ENCODE data around the gene RNF17.

The RNF17 gene

DNA sequence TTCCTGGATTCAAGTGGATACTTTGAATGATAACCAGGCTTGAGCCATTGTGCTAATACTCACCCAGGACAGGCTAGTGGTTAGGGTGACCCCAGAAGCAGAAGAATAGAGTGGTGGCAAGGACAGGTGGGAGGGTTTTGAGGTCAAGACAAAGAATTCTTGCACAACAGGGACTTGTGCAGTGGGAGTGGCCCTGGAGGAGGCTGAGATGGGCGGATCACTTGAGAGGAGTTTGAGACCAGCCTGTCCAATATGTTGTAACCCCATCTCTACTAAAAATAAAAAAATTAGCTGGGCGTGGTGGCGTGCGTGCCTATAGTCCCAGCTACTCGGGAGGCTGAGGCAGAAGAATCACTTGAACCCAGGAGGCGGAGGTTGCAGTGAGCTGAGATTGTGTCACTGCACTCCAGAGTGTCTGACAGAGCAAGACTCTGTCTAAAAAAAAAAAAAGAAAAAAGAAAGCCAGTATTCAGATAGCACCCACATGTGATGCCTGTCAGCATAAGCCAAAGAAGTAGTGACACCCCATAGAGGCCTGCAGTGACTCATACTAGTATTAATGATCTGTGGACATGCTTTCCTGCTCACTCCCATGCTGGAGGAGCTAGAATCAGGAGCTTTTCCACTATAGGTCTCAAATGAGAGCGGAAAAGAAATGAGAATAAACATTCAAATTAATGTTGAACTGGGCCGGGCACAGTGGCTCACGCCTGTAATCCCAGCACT is 78.7 kb downstream of the RNF17 start:
- FAIRE-seq: no peak
- peak; percentile 45 for DNase-seq (ENCODE audit: insufficient read length, low spot score)

DNA sequence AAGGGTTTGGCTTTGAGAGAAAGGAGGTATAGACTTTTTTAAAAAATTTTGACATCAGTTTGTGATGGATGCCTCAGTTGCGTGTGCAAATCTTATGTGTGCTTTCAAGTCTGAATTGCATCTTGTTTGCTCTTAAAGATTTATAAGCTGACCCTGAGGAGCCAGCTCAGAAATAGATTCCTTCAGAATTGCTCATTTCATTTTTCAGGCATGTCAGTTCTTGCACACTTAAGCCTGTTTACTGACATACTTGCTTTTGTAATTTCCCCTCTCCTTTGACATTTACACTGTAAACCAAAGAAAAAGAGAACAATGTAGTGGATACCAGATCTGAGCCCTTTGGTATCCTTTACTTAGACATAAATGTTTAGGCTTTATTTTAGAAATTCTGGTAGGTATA is 87.6 kb downstream of the RNF17 start:
- FAIRE-seq (no peak), DNase-seq (ENCODE audit: insufficient read length, low spot score) (peak; percentile 35)

DNA sequence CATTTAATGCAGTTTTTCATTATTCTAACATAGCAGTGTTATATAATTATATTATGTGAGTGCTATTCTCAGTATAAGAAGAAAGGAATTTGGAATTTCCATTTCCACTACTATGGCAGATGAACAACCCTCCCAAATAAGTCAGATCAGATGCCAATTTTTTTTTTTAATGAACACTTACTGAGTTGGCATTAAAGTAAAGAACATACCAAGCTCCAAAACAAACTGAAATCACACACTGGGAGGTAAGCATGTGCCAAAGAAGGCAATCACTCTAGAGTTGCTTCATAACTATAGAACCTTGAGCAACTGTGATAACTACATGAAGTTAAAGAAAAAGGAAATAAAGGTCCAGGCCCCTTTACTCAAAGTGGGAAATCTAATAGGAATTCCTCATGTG is 90.3 kb downstream of the RNF17 start:
- no peak for FAIRE-seq

DNA sequence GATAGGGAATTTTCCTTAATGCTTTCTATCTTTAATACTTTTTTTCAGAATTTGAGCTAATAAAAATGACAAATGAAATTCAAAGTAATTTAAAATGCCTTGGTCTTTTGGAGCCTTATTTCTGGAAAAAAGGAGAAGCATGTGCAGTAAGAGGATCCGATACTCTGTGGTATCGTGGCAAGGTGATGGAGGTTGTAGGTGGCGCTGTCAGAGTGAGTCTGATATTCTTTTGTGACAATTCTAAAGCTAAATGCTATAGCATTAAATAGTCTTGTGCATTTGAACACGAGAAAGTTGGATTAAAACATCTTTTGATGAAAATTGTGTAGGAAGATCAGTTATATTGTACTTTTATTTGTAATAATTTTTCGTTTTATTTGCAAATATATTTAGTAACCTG is 95.0 kb downstream of the RNF17 start:
- no peak for DNase-seq (ENCODE audit: insufficient read length, low spot score)
- FAIRE-seq: no peak

More for the DNA sequence above, 90.3 kb downstream of the RNF17 start:
- DNase-seq (ENCODE audit: insufficient read length, low spot score): no peak

DNA sequence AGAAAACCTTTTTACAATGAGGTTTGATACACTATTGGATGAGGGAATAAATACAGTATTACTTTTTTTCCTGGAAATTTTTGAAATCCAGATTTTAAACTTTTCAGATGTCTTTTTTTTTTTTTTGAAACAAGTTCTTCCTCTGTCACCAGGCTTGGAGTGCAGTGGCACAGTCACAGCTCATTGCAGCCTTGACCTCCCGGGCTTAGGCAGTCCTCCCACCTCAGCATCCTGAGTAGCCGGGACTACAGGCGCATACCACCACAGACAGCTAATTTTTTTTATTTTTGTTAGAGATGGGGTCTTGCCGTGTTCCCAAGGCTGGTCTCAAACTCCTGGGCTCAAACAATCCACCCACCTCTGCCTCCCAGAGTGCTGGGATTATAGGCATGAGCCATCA is 96.8 kb downstream of the RNF17 start:
- no peak for DNase-seq (ENCODE audit: insufficient read length, low spot score)
- no peak for FAIRE-seq

DNA sequence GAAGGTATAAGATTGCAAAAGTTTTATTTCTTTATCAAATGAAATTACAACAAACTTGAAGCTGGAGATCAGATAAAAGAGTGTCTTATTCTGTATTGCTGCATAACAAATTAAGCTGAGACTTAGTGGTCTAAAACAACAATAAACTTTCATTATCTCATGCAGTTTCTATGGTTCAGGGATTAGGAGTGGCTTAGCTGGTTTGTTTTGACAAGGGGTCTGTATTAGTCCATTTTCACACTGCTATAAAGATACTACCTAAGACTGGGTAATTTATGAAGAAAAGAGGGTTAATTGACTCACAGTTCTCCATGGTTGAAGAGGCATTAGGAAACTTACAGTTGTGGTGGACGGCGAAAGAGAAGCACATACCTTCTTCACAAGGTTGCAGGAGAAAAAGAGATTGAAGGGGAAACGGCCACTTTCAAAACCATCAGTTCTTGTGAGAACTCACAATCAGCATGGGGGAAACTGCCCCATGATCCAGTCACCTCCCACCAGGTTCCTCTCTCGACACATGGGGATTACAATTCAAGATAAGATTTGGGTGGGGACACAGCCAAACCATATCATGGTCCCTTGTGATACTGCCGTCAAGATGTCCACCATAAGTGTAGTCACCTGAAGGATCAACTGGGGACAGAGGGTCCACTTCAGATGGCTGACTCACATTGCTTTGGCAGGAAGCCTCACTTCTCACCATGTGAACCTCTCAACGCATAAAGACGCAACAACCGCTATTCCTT is 97.8 kb downstream of the RNF17 start:
- FAIRE-seq (no peak), DNase-seq (ENCODE audit: insufficient read length, low spot score) (no peak)

DNA sequence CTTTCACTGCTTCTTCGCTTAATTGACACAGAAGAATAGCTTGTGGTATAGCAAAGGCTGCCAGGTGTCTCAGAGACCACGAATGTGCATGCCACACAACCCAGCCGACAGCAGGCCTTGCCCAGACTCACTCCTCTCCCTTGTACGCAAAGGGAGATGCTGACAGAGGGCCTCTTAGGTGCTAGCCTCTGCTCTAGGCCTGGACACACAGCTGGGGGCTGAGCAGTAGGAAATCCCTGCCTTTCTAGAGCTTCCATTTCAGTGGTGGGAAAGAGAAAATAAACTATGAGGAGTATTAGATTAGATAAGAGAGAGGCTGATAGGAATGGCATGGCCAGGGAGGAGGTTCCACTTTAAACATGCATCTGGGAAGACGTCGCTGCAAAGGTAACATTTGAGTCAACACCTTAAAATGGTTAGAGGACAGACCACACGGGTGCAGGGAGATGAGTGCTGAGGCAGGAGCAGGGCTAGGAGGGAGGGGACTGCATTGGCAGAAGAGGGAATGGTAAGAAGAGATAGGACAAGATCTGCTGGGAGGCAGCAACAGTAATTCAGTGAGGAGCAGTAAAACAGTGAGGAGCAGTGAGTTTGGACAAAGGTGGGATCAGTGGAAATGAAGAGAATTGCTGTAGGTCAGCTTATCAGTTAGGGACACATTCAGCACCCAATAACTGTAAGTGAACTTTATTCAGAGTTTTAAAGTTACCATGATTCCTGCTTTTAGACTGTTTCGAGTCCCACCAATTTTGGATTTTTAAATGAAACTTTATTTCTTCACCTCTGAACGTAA is 100.0 kb downstream of the RNF17 start:
- no peak for DNase-seq (ENCODE audit: insufficient read length, low spot score)
- no peak for FAIRE-seq

DNA sequence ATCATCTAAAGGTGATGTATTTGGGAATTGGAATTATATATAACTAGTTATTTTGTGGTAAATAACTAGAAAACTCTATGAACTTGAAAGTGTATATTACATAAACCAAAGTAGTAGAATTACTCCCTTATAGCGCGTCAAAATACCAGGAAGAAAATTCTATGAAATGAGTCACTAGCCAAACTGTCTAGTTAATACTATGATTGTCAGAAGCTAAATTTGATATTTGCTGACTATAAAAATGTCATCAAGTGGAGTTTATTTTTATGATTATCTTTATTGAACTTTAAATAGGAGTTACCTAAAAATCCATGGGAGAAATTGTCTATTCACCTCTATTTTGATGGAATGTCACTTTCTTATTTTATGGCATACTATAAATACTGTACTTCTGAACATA is 100.6 kb downstream of the RNF17 start:
- no peak for FAIRE-seq
- DNase-seq (ENCODE audit: insufficient read length, low spot score): no peak

DNA sequence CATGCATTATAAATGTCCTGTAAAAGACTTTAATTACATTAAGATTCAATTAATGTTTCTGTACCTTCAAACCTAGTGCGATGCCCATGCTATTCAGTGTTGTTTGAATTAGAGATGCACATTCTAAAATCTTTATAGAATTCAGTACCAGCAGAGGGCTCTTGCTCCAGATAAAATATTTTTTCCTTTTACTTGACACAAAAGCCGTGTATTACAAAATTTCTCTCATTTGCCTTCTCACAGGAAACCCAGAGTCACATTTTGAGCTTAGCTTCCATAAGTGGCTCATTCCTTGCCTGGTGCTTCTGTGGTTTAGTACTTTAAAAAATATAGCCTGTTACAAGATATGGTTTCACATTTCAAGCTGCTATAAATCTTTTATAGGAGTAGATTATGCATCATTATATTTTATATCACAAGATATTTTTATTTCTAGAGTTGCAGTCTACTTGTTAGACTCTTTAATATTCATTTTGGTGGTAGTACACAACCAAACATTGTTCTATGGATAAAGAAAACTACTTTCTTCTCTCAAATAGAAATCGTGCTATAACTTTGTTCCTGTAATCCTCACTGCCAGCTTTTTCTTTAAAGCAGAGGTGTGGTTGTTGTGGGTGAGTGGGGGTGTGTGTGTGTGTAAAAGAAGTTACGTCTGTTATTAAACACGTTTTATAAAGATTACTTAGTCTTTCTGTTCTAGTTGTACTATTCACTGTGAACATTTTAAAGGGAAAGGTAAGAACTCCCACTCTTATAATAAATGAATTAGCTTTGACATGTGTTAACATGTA is 101.4 kb downstream of the RNF17 start:
- no peak for FAIRE-seq
- no peak for DNase-seq (ENCODE audit: insufficient read length, low spot score)

DNA sequence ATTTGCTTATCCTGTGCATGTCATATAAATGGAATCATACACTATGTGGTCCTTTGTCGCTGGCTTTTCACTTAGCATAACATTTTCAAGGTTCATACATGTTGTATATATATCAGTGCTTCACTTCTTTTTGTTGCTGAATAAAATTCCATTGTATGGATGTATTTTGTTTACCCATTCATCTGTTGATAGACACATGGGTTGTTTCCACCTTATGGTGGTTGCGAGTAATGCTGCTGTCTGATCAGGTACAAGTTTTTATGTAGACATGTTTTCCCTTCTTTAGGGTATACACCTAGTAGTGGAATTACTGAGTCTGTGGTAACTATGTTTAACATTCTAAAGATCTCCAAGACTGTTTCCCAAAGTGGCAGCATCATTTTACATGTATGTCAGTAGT is 102.5 kb downstream of the RNF17 start:
- no peak for FAIRE-seq
- DNase-seq (ENCODE audit: insufficient read length, low spot score): no peak

DNA sequence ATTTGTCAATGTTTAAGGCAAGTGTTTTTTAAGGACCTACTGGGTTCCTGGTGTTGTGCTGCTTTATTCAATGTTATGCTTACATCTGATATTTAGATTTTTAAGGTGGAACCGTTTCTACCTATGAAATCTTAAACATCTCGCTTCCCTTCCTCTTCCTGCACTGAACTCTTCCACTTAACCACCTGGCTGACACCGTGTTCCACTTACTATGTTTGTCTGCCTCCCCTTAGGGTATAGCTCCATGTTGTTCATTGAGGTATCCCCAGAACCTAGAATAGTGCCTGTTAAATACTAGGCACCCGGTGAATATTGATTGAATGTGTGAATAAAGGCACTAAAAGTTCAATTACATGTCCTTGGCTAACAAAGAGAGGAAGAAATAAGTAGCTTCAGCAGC is 104.9 kb downstream of the RNF17 start:
- FAIRE-seq (no peak), DNase-seq (ENCODE audit: insufficient read length, low spot score) (no peak)

DNA sequence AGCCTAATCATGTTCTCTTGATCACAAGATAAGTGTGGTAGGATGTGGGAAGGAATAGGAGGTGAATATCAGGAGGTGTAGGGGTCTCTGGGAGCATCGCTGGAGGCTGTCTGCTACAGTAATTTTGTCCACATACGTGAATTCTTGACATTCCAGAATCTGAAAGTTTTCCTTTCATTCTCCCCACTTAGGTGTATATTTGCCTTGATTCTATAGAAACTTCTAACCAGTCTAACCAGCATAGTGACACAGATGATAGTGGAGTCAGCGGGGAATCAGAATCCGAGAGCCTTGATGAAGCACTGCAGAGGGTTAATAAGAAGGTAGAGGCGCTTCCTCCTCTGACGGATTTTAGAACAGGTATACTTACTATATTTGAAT is 106.4 kb downstream of the RNF17 start:
- FAIRE-seq: no peak
- DNase-seq (ENCODE audit: insufficient read length, low spot score): no peak

DNA sequence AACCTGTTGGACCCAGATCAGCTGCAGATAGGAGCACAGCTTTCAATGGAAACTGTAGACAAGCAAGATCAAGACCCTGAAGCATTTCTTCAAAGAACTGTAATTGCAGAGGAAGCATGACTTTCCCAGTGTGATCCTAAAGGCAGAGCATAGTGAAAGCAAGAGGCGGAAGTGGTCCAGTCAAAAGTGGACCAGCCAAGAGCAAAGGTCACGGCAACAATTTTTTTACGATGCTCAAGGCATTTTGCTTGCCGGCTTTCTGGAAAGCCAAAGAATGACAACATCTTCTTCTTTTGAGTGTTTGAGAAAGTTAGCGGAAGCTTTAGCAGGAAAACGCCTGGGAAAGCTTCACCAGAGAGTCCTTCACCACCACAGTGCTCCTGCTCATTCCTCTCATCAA is 111.6 kb downstream of the RNF17 start:
- FAIRE-seq (no peak), DNase-seq (ENCODE audit: insufficient read length, low spot score) (no peak)

DNA sequence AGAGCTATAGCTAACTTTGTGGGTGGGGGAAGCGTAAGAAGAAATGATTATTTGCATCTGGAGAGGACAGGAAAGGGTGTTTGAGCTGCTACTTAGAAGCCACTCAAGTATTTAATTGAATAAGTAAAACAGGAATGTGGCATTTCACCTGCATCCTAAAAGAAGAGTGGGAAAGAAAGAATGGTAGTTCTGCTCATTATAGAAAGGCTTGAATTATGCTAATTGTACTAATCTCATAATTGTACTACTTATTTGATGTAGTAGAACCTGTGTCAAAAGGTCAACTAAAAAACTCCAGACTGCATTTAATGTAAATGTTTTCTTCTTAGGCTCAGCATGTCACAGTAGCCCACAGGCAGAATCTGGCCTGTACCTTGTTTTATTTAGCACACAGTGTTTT is 113.6 kb downstream of the RNF17 start:
- DNase-seq (ENCODE audit: insufficient read length, low spot score): no peak
- no peak for FAIRE-seq

DNA sequence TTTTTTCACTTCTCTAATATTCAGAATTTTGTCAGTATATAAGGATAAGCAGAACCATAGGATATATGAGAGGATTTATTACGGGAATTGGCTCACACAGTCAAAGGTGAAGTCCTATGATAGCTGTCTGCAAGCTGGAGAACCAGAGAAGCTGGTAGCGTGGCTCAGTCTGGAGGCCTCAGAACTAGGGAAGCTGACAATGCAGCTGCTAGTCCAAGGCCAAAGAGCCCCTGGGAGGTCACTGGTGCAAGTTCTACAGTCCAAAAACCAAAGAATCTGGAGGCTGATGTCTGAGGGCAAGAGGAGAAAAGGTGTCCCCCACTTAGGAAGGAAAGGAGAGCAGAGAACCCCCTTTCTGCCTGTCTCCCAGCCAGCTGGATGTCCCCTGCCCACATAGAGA is 114.4 kb downstream of the RNF17 start:
- DNase-seq (ENCODE audit: insufficient read length, low spot score) (no peak), FAIRE-seq (no peak)

DNA sequence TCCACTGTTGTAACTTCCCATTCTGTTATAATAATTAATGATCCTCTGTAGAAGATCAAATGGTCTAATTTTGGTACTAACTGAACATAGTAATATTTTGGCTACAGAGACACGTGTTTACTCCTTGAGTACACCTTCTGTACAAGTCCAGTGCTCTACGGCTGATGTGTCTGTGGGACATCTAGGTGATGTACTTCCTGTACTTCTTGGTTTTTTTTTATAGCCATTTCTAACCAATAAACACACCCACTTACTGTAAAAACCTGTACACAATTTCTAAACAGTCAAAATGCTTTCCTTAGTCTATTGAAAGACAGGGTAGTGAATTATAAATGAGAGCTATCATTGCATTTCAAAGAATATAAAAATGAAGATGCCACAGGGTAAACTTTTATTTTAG is 118.7 kb downstream of the RNF17 start:
- FAIRE-seq (no peak), DNase-seq (ENCODE audit: insufficient read length, low spot score) (no peak)

DNA sequence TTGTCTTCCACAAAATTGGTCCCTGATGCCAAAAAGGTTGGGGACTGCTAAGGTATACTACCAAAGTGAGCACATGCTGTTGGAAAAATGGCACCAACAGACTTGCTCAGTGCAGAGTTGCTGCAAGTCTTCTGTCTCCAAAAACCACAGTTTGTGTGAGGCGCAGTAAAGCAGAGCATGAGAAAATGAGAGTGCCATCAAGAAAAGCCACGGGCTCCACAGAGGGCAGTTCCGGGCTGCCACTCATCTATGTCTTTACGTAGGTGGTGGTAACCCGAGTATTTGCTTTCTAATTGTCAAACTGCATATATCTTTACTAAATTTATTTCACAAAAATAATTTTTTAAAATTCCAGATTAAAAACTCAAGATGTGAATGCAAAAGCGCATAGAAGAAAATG is 123.8 kb downstream of the RNF17 start:
- DNase-seq (ENCODE audit: insufficient read length, low spot score): no peak
- no peak for FAIRE-seq

DNA sequence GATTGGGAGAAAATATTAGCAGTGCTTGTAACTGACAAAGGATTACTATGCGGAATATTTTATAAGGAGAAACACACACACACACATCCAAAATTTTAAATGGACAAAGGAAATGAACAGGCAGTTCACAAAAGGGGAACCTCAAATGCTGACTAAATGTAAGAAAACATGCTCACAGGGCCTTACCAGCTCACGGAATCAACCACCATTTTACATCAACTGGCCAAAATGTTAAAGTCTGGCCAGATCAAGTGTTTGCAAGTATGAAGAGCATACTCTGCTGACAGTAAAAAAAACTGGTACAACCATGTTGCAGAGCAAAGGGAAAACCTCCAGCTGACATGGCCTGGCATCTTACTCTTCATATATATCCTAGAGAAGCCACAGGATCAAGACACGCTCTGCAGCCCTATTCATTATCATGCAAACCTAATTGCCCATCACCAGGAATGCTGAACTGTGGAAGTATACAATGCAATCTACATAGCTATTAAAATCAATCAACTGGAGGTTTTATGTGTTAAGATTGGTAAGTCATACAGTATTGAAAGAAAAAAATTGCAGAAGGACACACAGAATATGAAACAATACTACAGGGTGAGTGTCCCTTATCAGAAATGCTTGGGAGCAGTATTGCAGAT is 124.4 kb downstream of the RNF17 start:
- DNase-seq (ENCODE audit: insufficient read length, low spot score) (no peak), FAIRE-seq (no peak)

DNA sequence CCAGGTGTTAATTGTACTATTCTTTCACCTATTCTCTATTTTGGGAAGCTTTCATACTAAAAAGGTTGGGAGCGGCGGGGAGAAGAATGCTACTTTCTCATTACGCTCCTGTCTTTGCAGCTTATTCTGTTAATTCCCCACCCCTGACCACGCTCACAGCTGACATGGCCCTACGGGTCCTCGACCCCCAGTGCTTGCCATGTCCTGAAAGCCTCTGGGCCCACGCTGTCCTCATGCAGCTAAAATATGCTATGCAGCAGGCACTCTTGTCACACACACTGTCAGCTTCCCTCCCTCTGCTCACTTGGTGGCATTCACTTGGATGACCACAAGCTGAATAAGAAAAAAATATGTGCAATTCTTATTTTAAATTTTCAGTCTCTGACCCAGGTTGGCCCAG is 126.3 kb downstream of the RNF17 start:
- FAIRE-seq: no peak
- no peak for DNase-seq (ENCODE audit: insufficient read length, low spot score)

DNA sequence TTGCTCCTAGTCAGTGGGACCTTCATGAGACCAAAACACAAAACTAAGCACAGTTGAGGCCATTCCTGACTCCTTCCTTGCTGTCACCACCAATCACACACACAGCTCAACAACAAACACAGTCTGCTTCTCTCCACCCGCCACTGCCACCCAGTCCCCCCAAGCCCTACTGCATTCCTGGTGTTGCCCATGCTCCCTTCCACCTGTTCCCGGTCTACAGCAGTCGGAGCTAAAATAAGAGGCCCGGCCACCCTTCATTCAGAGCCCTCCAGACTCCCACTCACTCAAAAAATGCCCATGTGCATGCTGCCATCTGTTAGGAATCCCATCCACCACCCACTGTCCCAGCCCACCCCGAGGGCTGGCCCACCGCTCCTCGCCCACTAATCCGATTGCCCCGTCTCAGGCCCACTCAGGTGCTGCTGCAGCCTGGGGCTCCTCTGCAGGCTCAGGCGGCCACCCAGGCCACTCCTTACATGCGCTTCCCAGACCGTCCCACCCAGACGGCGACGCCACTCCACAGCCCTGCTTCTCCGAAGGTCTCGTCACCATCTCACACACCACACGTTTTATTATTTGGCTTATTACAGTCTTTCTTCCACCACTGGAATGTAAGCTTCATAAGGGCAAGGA is 127.6 kb downstream of the RNF17 start:
- FAIRE-seq: no peak
- no peak for DNase-seq (ENCODE audit: insufficient read length, low spot score)
